ENCODE results near the gene MYO5B.
"Not testable (repeated sequence)": the region's sequence is repeated elsewhere in the genome, so short reads cannot be mapped to it uniquely, and the experiment has no call there.

Gene MYO5B

DNA sequence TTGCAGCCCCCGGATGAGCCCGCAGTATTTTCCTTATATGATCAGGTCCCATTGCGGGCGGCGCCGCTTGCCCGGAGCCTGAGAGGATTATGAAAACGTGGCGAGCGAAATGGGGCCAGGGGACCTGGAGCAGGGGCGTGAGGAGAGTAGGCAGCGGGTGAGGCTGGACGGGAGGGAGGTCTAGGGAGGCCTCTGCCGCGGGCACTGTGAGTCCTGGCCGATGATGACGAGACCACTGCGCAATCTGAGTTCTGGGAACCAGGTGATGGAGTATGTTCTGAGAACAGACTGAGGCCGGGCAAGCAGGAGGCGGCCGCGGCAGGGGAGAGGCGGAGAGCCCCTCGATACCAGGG lies 380.8 kb downstream of the MYO5B start:
- peak; percentile 60 for DNase-seq

- DNase-seq, result peak; percentile 83
Observed at GRCh38 chr18:49813319-49814146, 381.4 kb downstream of the MYO5B start, which contains the start of gene ACAA2. TSS of gene ACAA2 (minus strand) at chr18:49813533. CDS start at chr18:49813484, 49 bp downstream.

- no peak for DNase-seq
Observed at GRCh38 chr18:49813069-49813318, 382.0 kb downstream of the MYO5B start.

- DNase-seq, result no peak
Observed at GRCh38 chr18:49812286-49813068, 382.5 kb downstream of the MYO5B start.

DNA sequence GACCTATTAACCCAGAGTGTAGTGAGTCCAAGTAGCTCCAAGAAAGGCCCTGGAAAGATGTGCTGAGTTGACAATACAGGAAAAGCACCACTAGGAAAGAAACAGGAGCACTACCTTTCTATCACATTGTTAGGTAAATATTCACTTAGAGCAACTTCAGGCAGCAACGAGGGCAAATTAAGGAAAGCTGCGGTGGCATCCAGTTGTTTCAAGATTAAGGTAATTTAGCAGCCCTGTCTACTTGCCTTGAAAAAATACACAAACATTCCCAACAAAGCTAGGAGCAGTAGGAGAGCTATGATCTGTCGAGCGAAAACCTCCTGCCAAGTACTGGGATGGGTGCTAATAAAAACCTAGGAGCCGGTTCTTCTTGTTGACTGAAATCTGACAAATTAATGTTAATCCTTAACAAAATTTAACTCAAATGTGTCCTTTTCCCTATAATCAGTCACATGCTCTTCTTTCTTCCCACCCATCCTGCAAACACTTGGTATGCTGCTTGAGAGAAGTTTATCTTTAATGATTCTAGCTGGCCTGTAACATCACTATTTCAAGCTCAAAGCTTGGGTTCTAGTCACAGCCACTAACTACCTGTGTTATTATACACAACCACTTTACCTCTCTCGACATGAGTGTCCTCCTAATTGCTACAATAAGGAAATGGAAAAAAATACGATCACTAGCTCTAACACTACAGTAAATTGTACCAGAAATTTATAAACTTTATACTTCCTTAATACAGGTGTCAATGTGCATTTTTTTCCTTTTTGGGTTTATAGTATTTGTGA lies 383.6 kb downstream of the MYO5B start:
- DNase-seq, result no peak

DNA sequence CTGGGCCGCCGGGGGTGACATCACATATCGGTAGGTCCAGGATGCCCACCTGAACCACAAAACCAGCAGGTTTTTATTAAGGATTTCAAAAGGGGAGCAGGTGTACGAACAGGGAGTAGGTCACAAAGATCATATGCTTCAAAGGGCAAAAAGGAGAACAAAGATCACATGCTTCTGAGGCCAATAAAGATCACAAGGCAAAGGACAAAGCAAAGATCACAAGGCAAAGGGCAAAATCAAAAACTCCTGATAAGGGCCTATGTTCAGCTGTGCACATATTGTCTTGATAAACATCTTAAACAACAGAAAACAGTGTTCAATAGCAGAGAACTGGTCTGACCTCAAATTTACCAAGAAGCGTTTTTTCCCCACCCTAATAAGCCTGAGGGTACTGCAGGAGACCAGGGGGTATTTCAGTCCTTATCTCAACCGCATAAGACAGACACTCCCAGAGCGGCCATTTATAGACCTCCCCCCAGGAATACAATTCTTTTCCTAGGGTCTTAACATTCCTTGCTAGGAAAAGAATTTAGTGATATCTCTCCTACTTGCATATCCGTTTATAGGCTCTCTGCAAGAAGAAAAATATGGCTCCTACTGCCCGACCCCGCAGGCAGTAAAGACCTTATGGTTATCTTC lies 386.3 kb downstream of the MYO5B start:
- not testable (repeated sequence) for DNase-seq

GRCh38 chr18:49804096-49804495 lies 390.9 kb downstream of the MYO5B start:
- DNase-seq, result no peak

- DNase-seq, result no peak
Observed at GRCh38 chr18:49802623-49803022, 392.3 kb downstream of the MYO5B start.

DNA sequence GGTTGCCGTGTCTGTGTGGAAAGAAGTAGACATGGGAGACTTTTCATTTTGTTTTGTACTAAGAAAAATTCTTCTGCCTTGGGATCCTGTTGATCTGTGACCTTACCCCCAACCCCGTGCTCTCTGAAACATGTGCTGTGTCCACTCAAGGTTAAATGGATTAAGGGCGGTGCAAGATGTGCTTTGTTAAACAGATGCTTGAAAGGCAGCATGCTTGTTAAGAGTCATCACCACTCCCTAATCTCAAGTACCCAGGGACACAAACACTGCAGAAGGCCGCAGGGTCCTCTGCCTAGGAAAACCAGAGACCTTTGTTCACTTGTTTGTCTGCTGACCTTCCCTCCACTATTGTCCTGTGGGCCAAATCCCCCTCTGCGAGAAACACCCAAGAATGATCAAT lies 394.5 kb downstream of the MYO5B start:
- DNase-seq, result not testable (repeated sequence)

DNA sequence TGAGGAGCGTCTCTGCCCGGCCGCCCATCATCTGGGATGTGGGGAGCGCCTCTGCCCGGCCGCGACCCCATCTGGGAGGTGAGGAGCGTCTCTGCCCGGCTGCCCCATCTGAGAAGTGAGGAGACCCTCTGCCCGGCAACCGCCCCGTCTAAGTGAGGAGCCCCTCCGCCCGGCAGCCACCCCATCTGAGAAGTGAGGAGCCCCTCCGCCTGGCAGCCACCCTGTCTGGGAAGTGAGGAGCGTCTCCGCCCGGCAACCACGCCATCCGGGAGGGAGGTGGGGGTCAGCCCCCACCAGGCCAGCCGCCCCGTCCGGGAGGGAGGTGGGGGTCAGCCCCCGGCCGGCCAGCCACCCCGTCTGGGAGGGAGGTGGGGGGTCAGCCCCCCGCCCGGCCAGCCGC lies 395.1 kb downstream of the MYO5B start:
- not testable (repeated sequence) for DNase-seq

DNA sequence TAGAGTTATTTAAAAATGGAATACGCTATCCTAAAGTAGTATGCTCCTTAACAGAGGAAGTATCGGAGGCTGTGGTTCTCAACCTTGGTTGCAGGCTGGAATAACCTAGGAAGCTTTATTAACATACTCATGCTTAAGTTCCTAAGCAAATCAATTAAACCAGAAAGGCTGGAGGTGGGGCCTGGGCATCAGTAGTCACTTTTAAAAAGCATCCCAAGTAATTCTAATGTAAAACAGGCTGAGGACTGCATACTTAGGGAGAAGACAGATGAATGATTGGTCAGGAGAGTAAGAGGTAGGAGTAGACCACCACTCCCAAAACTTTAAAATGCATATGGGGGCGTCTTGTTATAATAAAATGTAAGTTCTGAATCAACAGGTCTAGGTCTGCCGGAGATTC lies 396.9 kb downstream of the MYO5B start:
- DNase-seq, result no peak

- no peak for DNase-seq
Observed at GRCh38 chr18:49795612-49796552, 399.1 kb downstream of the MYO5B start.

DNA sequence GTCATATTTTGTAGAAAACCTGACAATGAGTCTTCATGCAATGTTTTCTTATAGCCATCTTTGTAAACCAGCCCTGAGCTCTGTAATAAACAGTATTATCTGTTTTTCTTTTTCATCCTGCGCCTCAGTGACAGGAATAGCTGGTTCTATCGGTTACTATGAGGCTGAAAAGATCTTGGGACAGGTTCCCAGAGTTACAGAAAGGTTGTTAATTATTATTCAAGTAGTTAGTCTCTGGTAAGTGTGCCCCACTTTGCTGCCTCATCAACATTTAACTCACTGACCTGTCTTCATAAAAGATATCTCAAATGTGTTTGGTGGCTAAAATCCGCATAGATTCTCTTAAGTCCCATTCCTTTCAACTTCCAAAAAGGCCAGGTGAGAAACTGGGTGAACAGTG lies 400.2 kb downstream of the MYO5B start:
- DNase-seq, result no peak

DNA sequence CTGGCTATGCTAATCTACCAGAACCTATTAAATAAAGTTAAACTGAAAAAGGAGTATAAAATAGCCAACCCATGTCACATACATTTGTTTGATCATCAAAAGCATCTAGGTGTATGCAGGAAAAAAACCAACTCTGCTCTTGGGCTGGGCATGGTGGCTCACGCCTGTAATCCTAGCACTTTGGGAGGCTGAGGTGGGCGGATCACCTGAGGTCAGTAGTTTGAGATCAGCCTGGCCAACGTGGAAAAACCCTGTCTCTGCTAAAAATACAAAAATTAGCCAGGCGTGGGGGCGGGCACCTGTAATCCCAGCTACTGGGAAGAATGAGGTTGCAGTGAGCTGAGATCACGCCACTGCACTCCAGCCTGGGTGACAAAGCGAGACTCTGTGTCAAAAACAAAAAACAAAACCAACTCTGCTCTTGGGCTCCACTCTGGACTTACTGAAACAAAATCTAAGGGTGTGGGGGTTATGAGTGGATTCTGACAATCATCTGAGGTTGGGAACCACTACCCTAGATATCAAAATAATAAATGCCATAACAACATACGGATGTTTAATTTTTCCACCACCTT lies 405.3 kb downstream of the MYO5B start:
- not testable (repeated sequence) for DNase-seq

GRCh38 chr18:49788327-49788898 lies 406.5 kb downstream of the MYO5B start:
- peak; percentile 30 for DNase-seq

DNA sequence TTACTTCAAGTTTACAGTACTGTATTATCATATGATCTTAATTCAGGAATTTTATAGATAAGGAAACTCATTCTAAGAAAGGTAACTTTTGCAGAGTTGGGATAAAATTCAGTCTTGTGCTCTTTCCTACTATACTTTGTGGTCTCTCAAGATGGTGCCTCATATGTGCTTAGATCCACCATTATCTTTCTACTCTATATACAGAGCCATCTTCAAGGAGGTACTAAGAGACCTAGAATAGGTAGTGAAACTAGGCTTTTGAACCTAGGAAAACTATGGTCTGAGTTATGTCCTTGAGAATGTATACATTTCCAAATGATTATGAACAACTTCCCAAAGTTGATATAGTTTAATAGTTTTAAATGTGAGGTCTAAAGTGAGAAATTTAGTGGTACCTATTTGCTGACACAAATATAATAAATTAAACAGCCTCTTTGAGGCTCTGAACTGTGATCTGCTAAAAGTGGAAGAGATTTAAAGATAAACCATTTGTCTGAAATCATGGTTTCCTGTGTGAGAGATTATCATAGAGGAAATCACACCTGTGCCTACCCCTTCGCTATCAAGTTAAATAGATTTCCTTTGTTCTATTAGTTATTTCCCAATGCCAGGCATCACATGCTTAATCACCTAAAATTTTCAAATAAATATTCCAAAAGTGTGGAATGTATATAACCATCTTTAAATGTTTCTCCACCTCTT lies 408.8 kb downstream of the MYO5B start:
- peak; percentile 54 for DNase-seq

DNA sequence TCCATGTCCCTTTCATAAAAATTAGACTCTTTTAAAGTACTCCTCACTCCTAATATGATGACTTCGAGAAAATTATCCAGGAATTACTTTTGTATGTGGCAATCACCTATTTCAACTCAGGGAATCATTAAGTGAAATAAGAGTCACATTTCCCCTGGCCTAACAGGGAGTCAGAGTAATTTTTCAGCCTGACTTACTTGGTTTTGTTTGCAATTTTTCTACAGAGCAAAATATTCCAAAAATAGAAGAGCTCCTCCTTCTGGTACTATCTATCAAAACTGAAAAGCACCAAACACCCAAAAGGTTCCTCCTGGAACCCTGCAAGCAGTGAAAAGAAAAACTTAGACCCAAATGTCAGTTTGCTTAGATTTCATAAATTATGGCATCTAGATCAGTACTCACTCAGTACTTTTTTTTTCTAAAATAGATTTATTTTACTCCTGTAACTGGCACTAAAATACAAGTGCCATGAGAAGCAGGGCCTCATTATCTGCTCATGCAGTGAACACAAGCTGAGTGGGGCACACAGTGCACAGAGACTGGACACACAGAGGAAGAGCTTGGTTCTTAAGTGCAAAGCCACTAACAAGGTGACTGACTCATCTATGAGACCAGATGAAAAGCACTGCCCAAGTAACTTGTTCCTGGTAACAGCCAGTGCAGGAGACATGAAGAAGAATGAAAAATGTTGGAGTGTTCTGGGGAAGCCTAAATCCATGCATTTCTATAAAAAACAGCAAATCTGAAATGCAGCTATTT lies 410.3 kb downstream of the MYO5B start:
- peak; percentile 12 for DNase-seq

GRCh38 chr18:49783631-49784030 lies 411.3 kb downstream of the MYO5B start:
- DNase-seq, result not testable (repeated sequence)

DNA sequence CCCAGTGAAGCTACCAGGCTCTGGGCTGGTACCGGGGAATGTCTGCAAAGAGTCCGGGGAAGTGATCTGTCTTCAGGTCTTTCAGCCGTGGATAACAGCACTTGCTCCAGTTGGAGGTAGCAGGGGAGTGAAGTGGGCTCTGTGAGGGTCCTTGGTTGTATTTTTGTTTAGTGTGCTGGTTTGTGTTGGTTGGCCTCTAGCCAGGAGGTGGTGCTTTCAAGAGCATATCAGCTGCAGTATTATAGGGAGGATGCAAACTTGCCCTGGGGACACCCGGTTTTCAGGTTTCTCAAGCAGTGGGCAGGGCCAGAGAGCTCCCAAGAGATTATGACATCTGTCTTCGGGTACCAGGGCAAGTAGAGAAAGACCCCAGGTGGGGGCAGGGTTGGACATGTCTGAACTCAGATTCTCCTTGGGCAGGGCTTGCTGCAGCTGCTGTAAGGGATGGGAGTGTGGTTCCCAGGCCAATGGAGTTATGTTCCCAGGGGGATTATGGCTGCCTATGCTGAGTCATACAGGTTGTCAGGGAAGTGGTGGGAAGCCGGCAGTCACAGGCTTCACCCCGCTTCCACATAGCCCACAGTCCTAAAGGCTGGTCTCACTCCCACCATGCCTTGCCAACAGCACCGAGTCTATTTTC lies 416.0 kb downstream of the MYO5B start:
- no peak for DNase-seq
